ENCODE data around the gene CRLF1. TPM values are rescaled to one million over a fixed set of nuclear protein-coding genes. Genes with fewer than 3 reads are reported as not detected.

CRLF1 gene
- total RNA-seq, 1 donor from 2014 or later = 20.0 TPM

GRCh38 chr19:18639706-18640243, 33.2 kb upstream of the CRLF1 start:
- H3K36me3 ChIP-seq = no peaks in the 10 kb centered on the region
- no peak overlapping the region for H3K4me3 ChIP-seq
- TF ChIP-seq CTCF (IDR thresholded peaks at IDR 0.05; ENCODE audit: borderline replicate concordance) = no peak
- H3K4me1 ChIP-seq = peaks cover 35% of the 10 kb centered on the region
- H3K9me3 ChIP-seq (replicated peaks) = no peaks in the 10 kb centered on the region
- no peak overlapping the region for H3K27ac ChIP-seq (replicated peaks)
- no peaks in the 10 kb centered on the region for H3K27me3 ChIP-seq (ENCODE audit: low read depth)
- DNase-seq = no peak
- intact Hi-C loops (cut with micrococcal nuclease) = no loop called here

DNA sequence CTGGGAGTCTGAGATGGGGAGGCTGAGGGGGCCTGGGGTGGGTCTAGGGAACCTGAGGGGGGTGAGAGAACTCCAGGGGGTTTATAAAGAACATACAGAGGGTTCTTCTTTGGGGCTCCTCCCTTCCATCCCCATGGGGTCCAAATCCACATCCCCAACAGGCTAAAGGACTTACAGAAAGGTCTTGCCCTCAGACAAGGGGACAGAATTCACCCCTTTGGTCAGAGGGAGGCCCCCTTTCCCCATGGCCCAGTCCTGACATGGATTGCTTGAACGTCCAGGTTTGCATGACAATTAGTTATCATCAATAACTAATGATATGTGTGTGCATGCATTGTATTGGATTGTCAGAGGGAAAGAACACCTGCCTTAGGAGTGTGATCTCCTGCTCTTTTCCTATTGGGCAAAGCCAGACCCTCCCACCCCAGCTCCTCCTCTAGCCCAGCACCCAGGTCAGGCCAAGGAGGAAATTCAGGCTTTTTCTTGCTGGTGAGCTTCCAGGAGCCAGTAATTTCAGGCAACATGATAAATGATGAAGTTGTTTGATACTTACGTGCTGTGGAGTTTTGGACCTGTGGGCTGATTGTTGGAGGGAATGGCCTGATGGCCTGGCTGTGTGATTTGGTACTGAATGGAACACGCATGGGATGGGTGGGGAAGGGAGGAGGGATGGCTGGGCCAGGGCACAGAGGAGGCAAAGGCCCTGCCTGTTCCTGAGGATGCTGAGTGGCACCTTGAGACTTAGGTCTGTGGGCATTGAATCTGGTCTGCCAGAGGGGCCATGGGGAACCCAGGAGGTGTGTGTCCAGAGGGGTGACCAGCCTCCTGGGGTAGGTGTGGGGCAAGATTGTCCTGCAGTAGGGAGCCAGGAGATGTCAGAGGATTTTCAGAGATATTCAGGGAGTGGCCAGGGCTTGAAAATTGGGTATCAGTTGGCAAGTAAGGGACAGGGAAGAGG, 31.4 kb upstream of the CRLF1 start:
- intact Hi-C loops (cut with micrococcal nuclease) = no loop called here
- Histone ChIP-seq H3K27ac (replicated peaks) (peak overlapping the region; percentile 89), H3K4me3 (peak overlapping the region; percentile 87), H3K4me1 (peaks cover 30% of the 10 kb centered on the region), H3K27me3 (ENCODE audit: low read depth) (no peaks in the 10 kb centered on the region), H3K36me3 (no peaks in the 10 kb centered on the region), H3K9me3 (replicated peaks) (no peaks in the 10 kb centered on the region)
- no peak for TF ChIP-seq CTCF (IDR thresholded peaks at IDR 0.05; ENCODE audit: borderline replicate concordance)
- DNase-seq = no peak

DNA sequence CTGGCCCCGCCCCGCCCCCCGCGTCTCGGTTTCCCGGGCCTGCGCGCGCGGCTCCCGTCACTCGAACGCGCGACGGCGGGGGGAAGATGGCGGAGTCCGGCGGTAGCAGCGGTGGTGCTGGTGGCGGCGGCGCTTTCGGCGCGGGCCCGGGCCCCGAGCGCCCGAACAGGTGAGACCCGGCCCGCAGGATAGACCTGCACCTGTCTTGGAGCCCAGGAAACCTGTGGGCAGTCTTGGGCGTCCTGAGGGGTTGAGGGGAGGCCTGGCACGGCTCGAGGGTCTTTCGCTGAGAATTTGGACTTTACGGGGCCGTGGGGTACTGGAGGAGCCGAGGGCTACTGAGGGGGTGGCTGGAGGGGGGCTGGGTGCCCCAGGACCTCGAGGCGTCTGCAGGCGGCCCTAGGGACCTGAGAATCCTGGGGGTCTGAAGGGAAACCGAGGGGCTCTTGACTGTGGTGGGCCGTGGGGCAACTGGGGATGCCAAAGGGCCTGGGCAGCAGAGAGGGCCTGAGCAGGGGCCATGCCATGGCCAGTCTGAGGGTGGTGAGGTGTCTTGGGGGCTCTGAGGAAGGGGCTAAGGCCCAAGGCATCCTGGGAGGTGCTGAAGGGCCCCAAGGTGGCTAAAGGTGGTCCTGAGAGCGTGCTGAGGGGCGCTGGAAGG, 30.5 kb upstream of the CRLF1 start, which contains the start of gene KLHL26:
KLHL26 (plus strand) TSS at position 60 of the 661 bp plus-strand sequence; CDS start at position 87, 27 bp downstream.
- Histone ChIP-seq H3K4me3 (peak within 1 kb of the TSS; percentile 87), H3K27me3 (ENCODE audit: low read depth) (no peaks in the 10 kb centered on the region), H3K27ac (replicated peaks) (peak within 1 kb of the TSS; percentile 89), H3K4me1 (peaks cover 30% of the 10 kb centered on the region), H3K9me3 (replicated peaks) (no peaks in the 10 kb centered on the region), H3K36me3 (no peaks in the 10 kb centered on the region)
- TF ChIP-seq CTCF (IDR thresholded peaks at IDR 0.05; ENCODE audit: borderline replicate concordance) = no peak
- intact Hi-C loops (cut with micrococcal nuclease) = no loop called here
- DNase-seq = no peak

- peak overlapping the region; percentile 87 for H3K4me3 ChIP-seq
- H3K4me1 ChIP-seq = peaks cover 30% of the 10 kb centered on the region
- H3K36me3 ChIP-seq = no peaks in the 10 kb centered on the region
- H3K27me3 ChIP-seq (ENCODE audit: low read depth) = no peaks in the 10 kb centered on the region
- peak overlapping the region; percentile 89 for H3K27ac ChIP-seq (replicated peaks)
- intact Hi-C loops (cut with micrococcal nuclease) = no loop called here
- peak; percentile 98 for DNase-seq
- no peak for TF ChIP-seq CTCF (IDR thresholded peaks at IDR 0.05; ENCODE audit: borderline replicate concordance)
- no peaks in the 10 kb centered on the region for H3K9me3 ChIP-seq (replicated peaks)
These were observed 29.8 kb upstream of the CRLF1 start for GRCh38 chr19:18636183-18636968.

DNA sequence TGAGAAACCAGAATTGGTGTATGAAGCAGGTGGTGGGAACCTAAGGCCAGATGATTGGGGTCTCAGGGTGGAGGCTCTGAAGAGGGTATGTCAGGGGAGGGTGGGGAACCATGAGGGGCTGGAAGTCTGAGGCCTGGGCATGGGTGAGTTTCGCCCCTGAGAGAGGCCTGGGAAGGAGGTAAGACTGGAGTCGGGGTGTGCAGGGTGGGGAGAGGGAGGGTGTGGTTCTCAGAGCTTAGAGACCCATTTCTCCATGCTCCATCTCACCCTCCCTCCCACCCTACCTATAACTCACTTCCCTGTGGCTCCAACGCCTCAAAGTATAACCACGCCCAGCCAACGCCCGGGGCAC, 29.2 kb upstream of the CRLF1 start:
- Histone ChIP-seq H3K27me3 (ENCODE audit: low read depth) (peaks cover 5% of the 10 kb centered on the region), H3K4me3 (peak overlapping the region; percentile 87), H3K36me3 (no peaks in the 10 kb centered on the region), H3K27ac (replicated peaks) (peak overlapping the region; percentile 89), H3K4me1 (peaks cover 30% of the 10 kb centered on the region), H3K9me3 (replicated peaks) (no peaks in the 10 kb centered on the region)
- no peak for TF ChIP-seq CTCF (IDR thresholded peaks at IDR 0.05; ENCODE audit: borderline replicate concordance)
- intact Hi-C loops (cut with micrococcal nuclease) = no loop called here
- no peak for DNase-seq
